GM15510 (cell line): Measurements from ENCODE around the gene RAI14.

ENCODE experiments used
- POLR2A ChIP-seq: IDR thresholded peaks from 3 replicates; pipeline ENCODE4 v1.6.1; 2011; ENCODE audit warnings: borderline replicate concordance; ENCODE audit not compliant: insufficient read length; ENCODE audit errors: extremely low read depth

Gene RAI14

DNA sequence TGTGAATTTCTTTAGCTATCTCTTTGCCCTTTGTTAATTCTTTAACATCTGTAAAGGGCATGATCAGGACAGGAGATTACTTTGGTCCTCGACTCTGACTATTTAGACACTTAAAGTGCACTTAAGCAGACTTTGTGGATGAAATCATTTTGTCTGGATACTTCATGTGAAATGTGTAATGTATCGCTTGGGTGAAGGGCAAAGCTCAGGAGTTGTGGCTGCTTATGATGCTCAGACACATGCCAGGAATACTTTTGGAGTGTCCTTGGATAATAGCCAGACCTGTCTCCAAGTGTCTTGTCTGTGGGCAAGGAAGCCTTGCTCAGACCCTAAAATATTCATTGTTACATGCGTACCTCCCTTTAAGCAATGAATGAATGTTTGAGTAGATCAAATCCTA is 87.8 kb downstream of the RAI14 start:
- no peak for TF ChIP-seq POLR2A

DNA sequence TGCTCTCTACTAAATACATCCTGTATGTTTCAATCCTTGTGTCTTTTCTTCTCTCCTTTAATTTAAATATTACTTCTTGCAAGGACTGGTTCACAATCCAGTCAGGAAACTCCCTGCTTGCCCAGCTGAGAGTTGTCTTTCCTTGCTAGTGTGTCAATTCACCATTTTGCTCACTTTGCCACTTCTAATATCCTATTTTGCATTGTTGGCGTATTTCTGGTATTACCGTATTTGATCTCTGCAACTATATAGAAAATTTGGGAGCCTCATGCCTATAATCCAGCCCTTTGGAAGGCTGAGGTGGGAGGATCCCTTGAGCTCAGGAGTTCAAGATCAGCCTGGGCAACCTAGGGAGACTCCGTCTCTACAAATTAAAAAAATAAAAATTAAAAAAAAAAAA is 92.3 kb downstream of the RAI14 start:
- no peak for TF ChIP-seq POLR2A

DNA sequence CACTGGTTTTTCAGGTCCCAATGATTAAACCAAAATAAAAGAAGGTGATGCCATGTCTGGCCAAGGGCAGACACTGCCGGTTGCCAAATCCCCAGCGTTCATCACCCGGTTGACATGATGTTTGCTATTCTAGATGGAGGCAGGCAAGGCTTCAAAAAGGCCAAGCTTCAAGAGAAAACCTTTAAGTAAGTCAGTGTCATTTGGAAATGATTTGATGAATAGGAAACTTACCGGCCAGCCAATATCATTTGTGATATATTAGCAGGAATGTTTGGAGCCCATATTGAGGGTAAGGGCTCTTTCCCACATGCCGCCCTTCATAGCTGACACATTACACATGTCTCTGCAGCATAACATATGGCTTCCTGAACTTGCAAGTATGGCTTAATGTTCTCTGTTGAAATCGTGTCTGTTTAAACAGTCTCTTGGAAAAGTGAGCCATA is 93.3 kb downstream of the RAI14 start:
- no peak for TF ChIP-seq POLR2A

DNA sequence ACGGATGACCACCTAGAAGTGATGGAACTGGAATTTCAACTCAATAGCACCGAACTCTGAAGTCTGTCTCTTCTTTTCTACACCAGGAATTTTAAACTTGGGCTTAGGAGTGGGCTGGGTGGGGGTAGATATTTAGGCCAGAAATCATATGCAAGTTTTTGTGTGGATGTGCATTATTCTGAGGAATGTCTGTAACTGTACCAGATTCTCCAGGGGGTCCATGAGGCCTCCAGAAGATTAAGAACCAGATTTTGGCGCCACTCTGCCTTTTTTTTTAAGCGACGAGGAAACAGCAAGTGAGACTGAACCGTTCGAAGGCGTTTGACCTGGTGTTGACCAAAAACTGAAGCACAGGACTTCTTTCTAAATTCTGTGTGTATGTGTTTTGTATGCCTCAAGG is 94.1 kb downstream of the RAI14 start:
- no peak for TF ChIP-seq POLR2A

DNA sequence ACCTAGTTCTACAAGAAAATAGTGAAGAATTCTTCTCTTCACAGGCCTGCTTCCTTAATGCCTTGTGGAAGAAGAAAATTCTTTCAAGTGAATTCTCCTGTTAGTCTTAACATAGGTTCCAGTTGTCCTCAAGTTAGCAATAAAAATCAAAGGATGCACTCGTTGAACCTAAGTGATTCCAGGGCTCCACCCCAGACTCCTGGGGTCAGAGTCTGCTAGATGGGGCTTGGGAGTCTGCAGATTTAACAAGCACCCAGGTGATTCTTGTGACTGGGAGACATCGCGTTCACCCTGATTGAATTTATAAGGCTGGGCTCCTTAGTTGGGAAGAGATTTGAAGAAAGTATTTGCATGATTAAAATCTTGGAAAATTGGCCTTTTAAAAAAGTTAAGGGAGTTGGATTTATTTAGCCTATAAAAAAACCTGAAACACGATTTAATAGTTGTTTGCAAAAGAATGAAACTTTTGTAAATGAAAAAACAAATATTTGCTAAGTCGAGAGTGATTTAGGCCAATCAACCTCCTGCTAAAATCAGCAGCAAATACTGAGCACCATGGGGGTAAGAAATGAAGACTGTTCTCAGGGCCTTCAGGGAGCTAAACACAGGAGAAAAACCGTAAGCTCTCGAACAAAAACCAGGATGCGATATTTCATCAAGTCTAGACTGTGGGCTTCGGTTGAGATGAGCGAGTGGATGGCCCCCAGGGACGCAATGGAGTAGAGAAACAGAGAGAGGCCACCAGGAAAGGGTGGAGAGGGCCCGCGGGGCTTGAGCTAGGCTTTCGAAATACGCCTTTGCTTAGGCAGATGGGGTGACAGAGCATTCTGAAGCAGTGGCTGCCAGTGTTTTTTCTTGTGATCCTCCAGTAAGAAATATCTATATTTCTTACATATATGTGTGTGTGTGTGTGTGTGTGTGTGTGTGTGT is 95.9 kb downstream of the RAI14 start:
- TF ChIP-seq POLR2A, result no peak

DNA sequence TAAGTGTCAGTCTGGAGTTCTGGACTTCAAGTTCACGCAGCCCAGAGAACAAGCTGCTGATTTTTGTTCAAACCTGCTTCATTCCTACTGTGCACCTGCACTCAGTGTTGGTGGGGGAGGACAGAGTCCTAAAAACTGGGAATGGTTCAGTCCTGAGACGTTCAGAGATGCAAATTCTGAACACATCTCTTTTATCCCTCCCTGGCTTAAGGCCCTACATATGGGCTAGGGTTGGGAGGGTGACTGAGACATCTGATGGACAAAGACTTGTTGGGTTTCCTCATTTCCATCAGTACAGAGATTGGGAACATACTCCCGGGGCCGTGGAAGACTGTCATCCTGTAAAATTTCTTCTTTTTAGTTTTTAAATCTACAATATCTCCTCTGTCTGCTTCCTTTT is 99.8 kb downstream of the RAI14 start:
- no peak for TF ChIP-seq POLR2A

DNA sequence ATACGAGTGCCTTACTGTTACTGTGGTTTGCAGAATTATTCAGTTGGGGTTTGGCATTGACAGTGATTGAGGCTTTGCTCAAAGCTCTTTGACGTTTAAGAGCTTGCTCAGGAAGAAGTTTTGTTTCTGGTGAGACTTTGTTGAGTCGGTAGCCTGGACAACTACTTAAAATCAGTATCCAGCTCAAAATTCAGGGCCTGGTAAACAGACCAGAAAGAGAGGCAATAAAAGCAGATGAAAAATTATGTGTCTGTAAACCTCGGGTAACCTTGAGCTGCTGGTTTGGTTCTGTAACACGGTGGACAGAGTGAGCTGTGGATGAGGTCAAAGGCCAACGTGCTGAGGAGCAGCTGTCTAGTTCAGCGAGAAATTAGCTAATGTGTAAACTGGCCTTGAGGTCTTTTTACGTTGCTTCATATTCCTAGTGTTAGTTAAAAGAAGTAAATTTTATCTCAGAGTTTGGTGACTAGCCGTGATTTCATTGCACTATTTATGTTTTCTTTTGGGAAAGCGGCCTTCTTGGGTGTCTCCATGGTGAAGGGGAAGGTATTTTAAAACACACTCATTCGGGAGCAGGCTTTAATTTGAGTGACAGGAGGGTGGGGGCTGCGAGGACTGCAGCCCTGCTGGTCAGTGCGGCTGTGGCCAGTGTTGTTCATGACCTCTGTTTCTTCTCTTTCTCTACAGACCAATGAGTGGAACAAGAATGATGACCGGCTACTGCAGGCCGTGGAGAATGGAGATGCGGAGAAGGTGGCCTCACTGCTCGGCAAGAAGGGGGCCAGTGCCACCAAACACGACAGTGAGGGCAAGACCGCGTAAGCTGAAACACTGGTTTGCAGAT is 100.9 kb downstream of the RAI14 start:
- TF ChIP-seq POLR2A, result no peak

DNA sequence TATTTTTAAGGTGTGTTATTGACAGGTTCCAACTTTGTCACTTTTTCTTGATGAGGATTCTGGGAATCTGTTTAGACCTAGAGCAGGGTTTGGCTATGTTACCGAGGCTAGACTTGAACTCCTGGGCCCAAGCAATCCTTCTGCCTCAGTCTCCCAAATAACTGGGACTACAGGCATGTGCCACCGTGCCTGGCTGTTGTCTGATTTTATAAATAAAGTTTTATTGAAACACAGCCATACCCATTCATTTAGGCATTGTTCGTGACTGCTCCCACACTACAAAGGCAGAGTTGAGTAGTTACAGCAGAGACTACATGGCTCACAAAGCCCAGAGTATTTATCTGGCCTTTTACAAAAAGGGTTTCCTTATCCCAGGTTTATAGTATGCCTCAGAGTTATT is 102.4 kb downstream of the RAI14 start:
- no peak for TF ChIP-seq POLR2A

DNA sequence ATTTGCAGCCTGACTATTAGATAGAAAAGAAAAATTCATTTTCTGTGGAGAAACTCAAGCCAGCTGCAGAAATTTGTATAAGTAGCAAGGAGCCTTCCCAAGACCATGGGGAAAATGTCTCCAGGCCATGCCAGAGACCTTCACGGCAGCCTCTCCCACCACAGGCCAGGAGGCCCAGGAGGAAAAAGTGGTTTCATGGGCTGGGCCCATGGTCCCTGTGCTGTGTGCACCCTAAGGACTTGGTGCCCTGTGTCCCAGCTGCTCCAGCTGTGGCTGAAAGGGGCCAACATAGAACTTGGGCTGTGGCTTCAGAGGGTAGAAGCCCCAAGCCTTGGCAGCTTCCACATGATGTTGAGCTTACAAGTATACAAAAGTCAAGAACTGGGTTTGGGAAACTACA is 109.5 kb downstream of the RAI14 start:
- no peak for TF ChIP-seq POLR2A

DNA sequence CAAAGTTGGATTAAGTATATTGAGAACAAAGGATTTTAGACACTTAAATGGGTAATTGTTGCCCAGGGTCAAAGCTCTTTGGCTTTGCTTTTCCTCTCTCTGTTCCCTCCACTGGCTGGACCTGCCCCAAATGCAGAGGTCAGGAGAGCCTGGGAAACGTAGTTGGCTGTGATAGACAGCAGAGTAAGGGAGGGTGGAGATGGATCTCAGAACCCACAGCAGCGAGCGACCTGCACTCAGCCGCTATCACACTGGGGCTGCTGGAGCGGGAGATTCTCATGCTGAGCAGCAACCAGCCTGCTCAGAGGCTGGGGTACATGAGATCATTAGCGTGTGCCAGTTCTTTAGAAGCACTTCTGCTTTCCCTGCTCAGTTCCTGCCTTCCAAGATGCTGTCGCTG is 111.1 kb downstream of the RAI14 start:
- TF ChIP-seq POLR2A, result no peak

DNA sequence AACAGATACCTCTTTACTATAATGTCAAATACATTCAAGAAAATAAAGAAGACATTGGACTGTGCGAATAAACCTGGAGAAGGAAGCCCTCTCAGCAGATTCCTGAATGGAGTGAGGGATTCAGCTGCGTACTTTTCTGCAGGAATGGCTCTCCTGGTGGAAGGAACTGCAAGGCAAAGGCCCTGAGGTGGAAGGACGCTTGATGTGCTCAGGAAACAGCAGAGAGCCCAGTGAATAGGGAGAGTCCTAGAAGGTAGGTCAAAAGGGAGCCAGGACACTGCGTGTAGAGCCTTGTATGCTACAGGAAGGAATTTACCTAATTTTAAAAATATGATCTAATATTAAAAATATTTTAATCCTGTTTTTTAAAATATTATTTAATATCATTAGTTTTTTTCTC is 114.4 kb downstream of the RAI14 start:
- no peak for TF ChIP-seq POLR2A

DNA sequence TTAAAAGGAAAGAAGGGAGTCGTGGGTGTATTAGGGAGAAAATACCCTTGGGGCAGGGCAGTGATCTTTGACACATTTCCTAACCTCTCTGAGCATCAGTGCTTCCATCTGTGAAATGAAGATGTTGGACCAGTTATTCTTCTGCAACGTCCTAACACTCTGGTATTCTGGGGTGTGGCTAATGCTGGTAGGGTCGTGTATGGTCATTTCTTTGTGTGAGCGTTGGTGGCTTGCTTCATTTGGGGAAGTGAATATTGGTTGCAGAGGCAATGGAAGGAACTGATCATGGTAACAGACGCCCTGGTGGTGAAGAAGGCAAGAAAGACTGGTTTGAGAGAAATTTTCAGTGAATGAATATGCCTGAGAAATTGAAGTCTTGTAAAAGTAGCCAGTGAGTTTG is 114.9 kb downstream of the RAI14 start:
- TF ChIP-seq POLR2A, result no peak

DNA sequence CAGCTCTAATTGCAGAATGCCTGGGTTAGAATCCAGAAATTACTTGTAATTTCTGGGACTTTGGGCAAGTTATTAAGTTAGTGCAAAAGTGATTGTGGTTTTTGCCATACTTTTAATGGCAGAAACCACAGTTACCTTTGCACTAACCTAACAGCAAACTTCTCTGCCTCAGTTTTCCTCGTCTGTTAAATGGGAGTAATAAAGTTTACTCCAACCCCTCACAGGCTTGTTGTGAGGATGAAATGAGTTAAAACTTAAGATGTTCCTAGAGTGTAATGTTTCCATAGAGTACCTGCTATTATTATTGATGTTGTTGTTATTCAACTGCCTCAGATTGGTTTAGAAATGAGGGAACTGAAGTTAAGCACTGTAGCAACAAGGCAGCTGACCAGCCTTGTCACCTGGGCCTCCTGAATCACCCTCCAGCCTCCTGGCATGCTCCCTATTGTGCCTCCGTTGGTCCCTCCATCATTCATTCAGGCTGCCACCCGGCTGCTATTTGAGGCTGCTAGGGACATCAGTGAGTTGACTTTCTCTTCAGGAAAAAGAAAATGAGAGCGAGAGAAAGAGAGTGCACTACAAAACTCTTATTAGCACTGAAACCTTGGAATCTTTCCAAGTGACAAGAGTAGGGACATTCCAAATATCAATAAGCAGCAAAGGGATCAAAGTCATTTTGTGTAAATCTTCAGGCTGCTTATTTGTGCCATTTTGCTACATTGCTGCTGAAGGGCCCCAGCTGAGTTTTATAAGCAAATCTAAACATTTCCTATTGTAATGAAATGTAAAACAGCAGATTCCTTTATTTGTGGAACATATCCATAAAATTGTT is 116.4 kb downstream of the RAI14 start:
- TF ChIP-seq POLR2A, result no peak

DNA sequence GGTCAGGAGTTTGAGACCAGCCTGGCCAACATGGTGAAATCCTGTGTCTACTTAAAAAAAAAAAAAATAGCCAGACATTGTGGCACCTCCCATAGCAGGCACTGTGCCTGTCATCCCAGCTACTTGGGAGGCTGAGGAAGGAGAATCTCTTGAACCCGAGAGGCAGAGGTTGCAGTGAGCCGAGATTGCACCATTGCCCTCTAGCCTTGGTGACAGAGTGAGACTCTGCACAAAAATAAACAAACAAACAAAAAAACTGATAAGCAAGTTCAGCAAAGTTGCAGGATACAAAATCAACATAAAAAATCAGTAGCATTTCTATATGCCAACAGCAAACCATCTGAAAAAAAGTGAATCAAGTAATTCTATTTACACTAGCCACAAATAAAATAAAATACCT is 118.0 kb downstream of the RAI14 start:
- TF ChIP-seq POLR2A, result no peak

DNA sequence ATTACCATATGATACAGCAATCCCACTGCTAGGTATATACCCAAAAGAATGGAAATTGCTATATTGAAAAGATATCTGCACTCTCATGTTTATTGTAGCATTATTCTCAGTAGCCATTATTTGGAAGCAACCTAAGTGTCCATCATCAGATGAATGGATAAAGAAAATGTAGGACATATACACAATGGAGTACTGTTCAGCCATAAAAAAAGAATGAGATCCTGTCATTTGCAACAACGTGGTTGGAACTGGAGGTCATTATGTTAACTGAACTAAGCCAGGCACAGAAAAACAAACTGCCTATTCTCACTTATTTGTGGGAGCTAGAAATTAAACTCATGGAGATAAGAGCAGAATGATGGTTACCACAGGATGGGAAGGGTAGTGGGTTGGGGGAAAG is 119.8 kb downstream of the RAI14 start:
- no peak for TF ChIP-seq POLR2A
